Fibroblast of the conjunctiva (primary cell): ENCODE measurements around the gene HOXB4.
"Not testable (repeated sequence)": the region's sequence is repeated elsewhere in the genome, so short reads cannot be mapped to it uniquely, and the experiment has no call there.

Source experiments
- DNase-seq: peaks from one replicate; pipeline ENCODE4 v3.0.0-alpha.2; 2010; ENCODE audit warnings: low read depth

Gene HOXB4

GRCh38 chr17:48546924-48547807, 31.0 kb downstream of the HOXB4 start:
- no peak for DNase-seq

- no peak for DNase-seq
Observed at GRCh38 chr17:48546137-48546923, 31.8 kb downstream of the HOXB4 start.

- no peak for DNase-seq
Observed at GRCh38 chr17:48545539-48545938, 32.6 kb downstream of the HOXB4 start.

- DNase-seq, result no peak
Observed at GRCh38 chr17:48545022-48545375, 33.2 kb downstream of the HOXB4 start, which contains the start of gene HOXB2. TSS of gene HOXB2 (minus strand) at chr17:48545109. CDS start at chr17:48544911, 198 bp downstream.

- DNase-seq, result no peak
Observed at GRCh38 chr17:48544349-48545021, 33.7 kb downstream of the HOXB4 start.

- no peak for DNase-seq
Observed at GRCh38 chr17:48543854-48544348, 34.2 kb downstream of the HOXB4 start.

- DNase-seq, result no peak
Observed at GRCh38 chr17:48543107-48543853, 34.9 kb downstream of the HOXB4 start.

- DNase-seq, result no peak
Observed at GRCh38 chr17:48542698-48543106, 35.4 kb downstream of the HOXB4 start.

GRCh38 chr17:48542114-48542656, 36.0 kb downstream of the HOXB4 start:
- no peak for DNase-seq

- DNase-seq, result no peak
Observed at GRCh38 chr17:48541577-48542113, 36.5 kb downstream of the HOXB4 start.

GRCh38 chr17:48541036-48541576, 37.0 kb downstream of the HOXB4 start:
- no peak for DNase-seq

- no peak for DNase-seq
Observed at GRCh38 chr17:48540213-48540612, 37.9 kb downstream of the HOXB4 start.

GRCh38 chr17:48539177-48539576, 39.0 kb downstream of the HOXB4 start:
- no peak for DNase-seq

GRCh38 chr17:48537316-48537715, 40.8 kb downstream of the HOXB4 start:
- no peak for DNase-seq

GRCh38 chr17:48535793-48536559, 42.2 kb downstream of the HOXB4 start:
- not testable (repeated sequence) for DNase-seq

GRCh38 chr17:48532261-48532660, 45.9 kb downstream of the HOXB4 start:
- DNase-seq, result no peak

GRCh38 chr17:48530887-48531272, 47.3 kb downstream of the HOXB4 start, which contains the start of gene HOXB1:
TSS of gene HOXB1 (minus strand) at chr17:48531011. CDS start at chr17:48530904, 107 bp downstream.
- DNase-seq, result no peak

GRCh38 chr17:48530208-48530886, 47.8 kb downstream of the HOXB4 start:
- DNase-seq, result no peak

GRCh38 chr17:48529683-48530009, 48.5 kb downstream of the HOXB4 start:
- DNase-seq, result no peak
